Mesenchymal stem cell (in vitro differentiated cells and primary cell): ENCODE measurements around the gene TUBGCP5.
"Not testable (repeated sequence)": the region's sequence is repeated elsewhere in the genome, so short reads cannot be mapped to it uniquely, and the experiment has no call there.

Source experiments
- DNase-seq: peaks from one replicate; pipeline ENCODE4 v3.0.0-alpha.2; 2013
- H2AFZ ChIP-seq: one replicate; pipeline ENCODE4 v1.6.1; 2013; ENCODE audit warnings: low read depth, mild to moderate bottlenecking, control low read depth, inconsistent platforms, low read length, moderate library complexity
- H2AK5ac ChIP-seq: 2 replicates; pipeline ENCODE4 v1.6.1; 2013; ENCODE audit warnings: low read length, moderate library complexity, mild to moderate bottlenecking, inconsistent platforms; ENCODE audit not compliant: severe bottlenecking
- H2BK120ac ChIP-seq: one replicate; pipeline ENCODE4 v1.6.1; 2013; ENCODE audit warnings: low read depth, mild to moderate bottlenecking, inconsistent platforms, low read length, moderate library complexity
- H2BK12ac ChIP-seq, 2 experiments: one replicate each; pipeline ENCODE4 v1.6.1; 2013; ENCODE audit warnings: inconsistent platforms in 2 of 2, low read length in 2 of 2, mild to moderate bottlenecking in 2 of 2, moderate library complexity in 2 of 2, control low read depth in 1 of 2
- H2BK15ac ChIP-seq: one replicate; pipeline ENCODE4 v1.6.1; 2013; ENCODE audit warnings: mild to moderate bottlenecking, low read depth, inconsistent platforms; ENCODE audit not compliant: poor library complexity, severe bottlenecking
- H2BK5ac ChIP-seq: 2 replicates; pipeline ENCODE4 v1.6.1; 2013; ENCODE audit warnings: low read depth, mild to moderate bottlenecking, low read length, control low read depth, inconsistent platforms; ENCODE audit not compliant: poor library complexity, severe bottlenecking
- H3K14ac ChIP-seq, 2 experiments: one replicate each; pipeline ENCODE4 v1.6.1; 2013; ENCODE audit warnings: inconsistent platforms in 2 of 2, low read length in 2 of 2, control low read depth in 1 of 2, mild to moderate bottlenecking in 1 of 2, moderate library complexity in 1 of 2
- H3K18ac ChIP-seq, 2 experiments: one replicate each; pipeline ENCODE4 v1.6.1; 2013; ENCODE audit warnings: inconsistent platforms in 2 of 2, low read length in 2 of 2, control low read depth in 1 of 2, low read depth in 1 of 2, mild to moderate bottlenecking in 1 of 2
- H3K23ac ChIP-seq, 2 experiments: one replicate each; pipeline ENCODE4 v1.6.1; 2013; ENCODE audit warnings: inconsistent platforms in 2 of 2, low read length in 2 of 2, mild to moderate bottlenecking in 2 of 2, moderate library complexity in 2 of 2, control low read depth in 1 of 2
- H3K27ac ChIP-seq: 2 replicates; pipeline ENCODE4 v1.5.1; 2013; ENCODE audit warnings: mild to moderate bottlenecking, moderate library complexity, low read length, control low read depth, inconsistent platforms; ENCODE audit not compliant: poor library complexity, severe bottlenecking
- H3K27me3 ChIP-seq, 2 experiments: 2 replicates each; pipeline versions ENCODE4 v1.6.1 to v1.7.0; 2013; ENCODE audit warnings: low read length in 2 of 2, mild to moderate bottlenecking in 2 of 2, moderate library complexity in 2 of 2, control low read depth in 1 of 2, inconsistent platforms in 1 of 2; ENCODE audit not compliant: control insufficient read depth in 1 of 2, insufficient read depth in 1 of 2
- H3K36me3 ChIP-seq, 2 experiments: 2 replicates each; pipeline versions ENCODE4 v1.6.1 to v1.7.0; 2013; ENCODE audit warnings: low read length in 2 of 2, control low read depth in 1 of 2, inconsistent platforms in 1 of 2, low read depth in 1 of 2, mild to moderate bottlenecking in 1 of 2; ENCODE audit not compliant: insufficient read depth in 2 of 2, control insufficient read depth in 1 of 2
- H3K4ac ChIP-seq, 2 experiments: one replicate each; pipeline ENCODE4 v1.6.1; 2013; ENCODE audit warnings: inconsistent platforms in 2 of 2, low read length in 2 of 2, mild to moderate bottlenecking in 2 of 2, moderate library complexity in 2 of 2, control low read depth in 1 of 2, low read depth in 1 of 2
- H3K4me1 ChIP-seq: 2 replicates; pipeline ENCODE4 v1.6.1; 2013; ENCODE audit warnings: low read depth, low read length, control low read depth; ENCODE audit not compliant: control insufficient read depth, insufficient read depth
- H3K4me2 ChIP-seq: 2 replicates; pipeline ENCODE4 v1.6.1; 2013; ENCODE audit warnings: low read length, mild to moderate bottlenecking, inconsistent platforms; ENCODE audit not compliant: poor library complexity, severe bottlenecking
- H3K4me3 ChIP-seq, 2 experiments: 2 replicates each; pipeline versions ENCODE4 v1.5.1 to v1.7.0; 2013; ENCODE audit warnings: low read length in 2 of 2, mild to moderate bottlenecking in 2 of 2, control low read depth in 1 of 2, low read depth in 1 of 2; ENCODE audit not compliant: insufficient read depth in 1 of 2
- H3K79me1 ChIP-seq: replicated peaks from 2 replicates; pipeline ENCODE4 v1.6.1; 2013; ENCODE audit warnings: mild to moderate bottlenecking, control low read depth, low read length, inconsistent platforms; ENCODE audit not compliant: poor library complexity, severe bottlenecking
- H3K9ac ChIP-seq: 2 replicates; pipeline ENCODE4 v1.7.0; 2013; ENCODE audit warnings: mild to moderate bottlenecking, low read length, moderate library complexity
- H3K9me3 ChIP-seq: 2 replicates; pipeline ENCODE4 v1.7.0; 2013; ENCODE audit warnings: mild to moderate bottlenecking, low read length; ENCODE audit not compliant: control insufficient read depth
- H4K8ac ChIP-seq: one replicate; pipeline ENCODE4 v1.6.1; 2013; ENCODE audit warnings: inconsistent platforms, mild to moderate bottlenecking, low read length, moderate library complexity
- H4K91ac ChIP-seq: one replicate; pipeline ENCODE4 v1.6.1; 2013; ENCODE audit warnings: mild to moderate bottlenecking, low read length, inconsistent platforms
- WGBS: methylation state at CpG from one replicate; pipeline ENCODE4 v1.1.7; 2013; ENCODE audit warnings: mixed read lengths; 5-methylcytosine and 5-hydroxymethylcytosine counted together

Gene TUBGCP5

GRCh38 chr15:22988811-22989210 lies 50.6 kb downstream of the TUBGCP5 start:
- no peaks in the 10 kb centered on the region for H3K4me1 ChIP-seq
- no peak overlapping the region for H3K4me2 ChIP-seq
- no peak overlapping the region for H2BK12ac ChIP-seq
- H4K91ac ChIP-seq = no peak overlapping the region
- no peak overlapping the region for H3K18ac ChIP-seq
- no peaks in the 10 kb centered on the region for H3K9me3 ChIP-seq
- no peak overlapping the region for H2BK120ac ChIP-seq
- no peak overlapping the region for H3K4ac ChIP-seq
- H3K14ac ChIP-seq = no peak overlapping the region
- peaks cover 0 to 2% of the 10 kb centered on the region in 2 experiments for H3K36me3 ChIP-seq
- no peak overlapping the region for H3K27ac ChIP-seq
- no peak overlapping the region for H3K23ac ChIP-seq
- WGBS = 92% methylated on average over 7 of the region's 7 CpGs
- DNase-seq = no peak
- H3K4me3 ChIP-seq = no peak overlapping the region
- no peaks in the 10 kb centered on the region for H3K79me1 ChIP-seq
- no peak overlapping the region for H3K9ac ChIP-seq
- no peak overlapping the region for H2AK5ac ChIP-seq
- no peak overlapping the region for H4K8ac ChIP-seq
- H3K27me3 ChIP-seq = no peaks in the 10 kb centered on the region
- H2BK5ac ChIP-seq = no peak overlapping the region
- H2BK15ac ChIP-seq = no peak overlapping the region
- no peak overlapping the region for H2AFZ ChIP-seq

- H3K27ac ChIP-seq, H3K4me1 ChIP-seq, H3K27me3 ChIP-seq, H2BK15ac ChIP-seq, H2AK5ac ChIP-seq, H2AFZ ChIP-seq, H3K9ac ChIP-seq, H3K36me3 ChIP-seq, H4K8ac ChIP-seq, H3K18ac ChIP-seq, H2BK12ac ChIP-seq, H3K23ac ChIP-seq, DNase-seq, H3K79me1 ChIP-seq, H4K91ac ChIP-seq, H3K14ac ChIP-seq, H3K9me3 ChIP-seq, H3K4ac ChIP-seq, H2BK5ac ChIP-seq, H2BK120ac ChIP-seq, H3K4me2 ChIP-seq, H3K4me3 ChIP-seq: not testable (repeated sequence)
- 83% methylated on average over 9 of the region's 11 CpGs for WGBS
These were observed 57.4 kb downstream of the TUBGCP5 start for GRCh38 chr15:22981931-22982330.

GRCh38 chr15:22981051-22981840 lies 58.1 kb downstream of the TUBGCP5 start:
- no peak overlapping the region for H2BK120ac ChIP-seq
- peak overlapping the region; percentile 12 for H3K27ac ChIP-seq
- H3K9ac ChIP-seq = peak overlapping the region; percentile 86
- H2BK15ac ChIP-seq = no peak overlapping the region
- peaks cover 4% of the 10 kb centered on the region for H3K79me1 ChIP-seq
- H2BK5ac ChIP-seq = no peak overlapping the region
- H3K14ac ChIP-seq = no peak overlapping the region
- H2BK12ac ChIP-seq = no peak overlapping the region
- no peaks in the 10 kb centered on the region for H3K36me3 ChIP-seq
- 59% methylated on average over 25 of the region's 30 CpGs for WGBS
- H2AK5ac ChIP-seq = no peak overlapping the region
- H4K8ac ChIP-seq = no peak overlapping the region
- peak overlapping the region; percentile 90 for H2AFZ ChIP-seq
- no peak overlapping the region for H3K18ac ChIP-seq
- H3K27me3 ChIP-seq = no peaks in the 10 kb centered on the region
- H3K4me2 ChIP-seq = peak overlapping the region; percentile 98
- H3K9me3 ChIP-seq = no peaks in the 10 kb centered on the region
- no peak overlapping the region for H4K91ac ChIP-seq
- H3K4me3 ChIP-seq = peak overlapping the region; percentile 88 to 100
- H3K4me1 ChIP-seq = peaks cover 5% of the 10 kb centered on the region
- DNase-seq = no peak
- H3K23ac ChIP-seq = no peak overlapping the region
- H3K4ac ChIP-seq = no peak overlapping the region

- Histone ChIP-seq H3K27me3 (no peaks in the 10 kb centered on the region), H2BK12ac (peak within 1 kb of the TSS in 1 of 2 experiments; percentile 98), H2AK5ac (no peak within 1 kb of the TSS), H3K4ac (peak within 1 kb of the TSS; percentile 46 to 92), H3K18ac (peak within 1 kb of the TSS; percentile 82 to 97), H3K79me1 (peaks cover 4% of the 10 kb centered on the region), H2BK120ac (peak within 1 kb of the TSS; percentile 71), H3K9ac (peak within 1 kb of the TSS; percentile 86), H2BK5ac (no peak within 1 kb of the TSS), H3K4me2 (peak within 1 kb of the TSS; percentile 98), H2BK15ac (peak within 1 kb of the TSS; percentile 83), H3K4me3 (peak within 1 kb of the TSS; percentile 88 to 100), H3K27ac (peak within 1 kb of the TSS; percentile 12), H3K14ac (peak within 1 kb of the TSS in 1 of 2 experiments; percentile 93), H3K4me1 (peaks cover 5% of the 10 kb centered on the region), H4K91ac (peak within 1 kb of the TSS; percentile 86), H2AFZ (peak within 1 kb of the TSS; percentile 90), H4K8ac (peak within 1 kb of the TSS; percentile 97), H3K9me3 (no peaks in the 10 kb centered on the region), H3K23ac (peak within 1 kb of the TSS in 1 of 2 experiments; percentile 97), H3K36me3 (no peaks in the 10 kb centered on the region)
- DNase-seq = peak; percentile 90
- under 1% methylated on average over 52 of the region's 93 CpGs for WGBS
These were observed 58.9 kb downstream of the TUBGCP5 start, which contains the start of gene CYFIP1 for GRCh38 chr15:22980189-22981050. Gene CYFIP1 (minus strand): TSS chr15:22980368. CDS start chr15:22947285, 33,083 bp downstream.
